Fibroblast of peridontal ligament (primary cell): ENCODE data around the gene RBM20.

Source experiments
- DNase-seq: peaks from one replicate; pipeline ENCODE4 v3.0.0-alpha.2; 2010; ENCODE audit errors: extremely low read depth

Gene RBM20

DNA sequence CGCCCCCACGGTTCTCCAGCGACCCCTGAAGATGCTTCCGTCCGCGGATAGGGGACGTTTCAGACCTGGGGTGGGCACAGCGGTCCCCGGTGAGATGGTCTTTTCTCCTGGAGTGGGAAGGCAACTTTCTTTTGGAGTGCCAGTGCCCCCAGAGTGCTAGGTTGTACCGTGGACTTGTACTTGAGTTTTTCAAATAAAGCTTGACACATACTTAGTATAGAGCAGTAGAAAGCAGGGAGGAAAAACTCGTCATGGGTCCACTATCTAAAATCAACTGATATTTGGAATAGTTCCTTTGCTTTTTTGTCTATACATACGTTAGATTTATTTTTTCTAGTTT is 28.4 kb downstream of the RBM20 start:
- no peak for DNase-seq

- DNase-seq, result no peak
Measured at GRCh38 chr10:110676016-110676415, 31.9 kb downstream of the RBM20 start.

GRCh38 chr10:110679486-110680272 is 35.5 kb downstream of the RBM20 start:
- DNase-seq, result no peak

DNA sequence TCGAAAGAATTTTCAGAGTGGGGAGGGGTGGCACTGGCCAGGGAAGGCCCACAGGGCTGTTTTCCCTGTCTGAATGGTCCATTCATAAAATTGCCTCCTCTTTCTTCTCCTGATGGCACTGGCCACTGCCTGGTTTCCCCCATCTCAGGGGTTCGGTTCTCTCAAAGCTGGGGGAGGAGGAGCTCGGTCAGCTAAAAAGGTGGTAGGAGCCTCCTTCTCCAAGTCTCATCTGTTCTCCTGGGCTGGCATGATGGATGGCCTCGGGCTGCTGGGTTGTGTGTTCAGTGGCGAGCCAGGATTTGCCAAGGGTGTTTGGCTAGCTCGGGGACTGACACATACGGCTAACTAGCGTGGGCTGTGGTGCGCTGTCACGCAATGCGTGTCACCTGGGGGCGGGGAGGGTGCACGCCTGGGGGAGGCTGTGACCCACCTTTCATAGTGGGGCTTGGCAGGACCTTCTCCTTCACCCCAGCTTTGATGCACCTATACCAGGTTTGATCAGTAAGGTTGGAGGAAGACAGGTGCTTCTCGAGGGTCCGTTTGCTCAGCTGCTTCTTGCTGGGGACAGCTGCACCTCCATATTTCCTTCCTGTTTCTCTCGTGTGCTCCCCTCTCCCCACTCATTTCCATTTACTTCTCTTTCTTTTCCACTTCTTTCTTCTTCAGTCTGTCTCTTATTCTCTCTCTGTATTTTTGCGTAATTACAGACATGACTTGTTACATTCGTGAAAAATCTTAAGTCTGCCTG is 36.3 kb downstream of the RBM20 start:
- no peak for DNase-seq

- peak; percentile 17 for DNase-seq
Measured at GRCh38 chr10:110681023-110681681, 37.0 kb downstream of the RBM20 start.

DNA sequence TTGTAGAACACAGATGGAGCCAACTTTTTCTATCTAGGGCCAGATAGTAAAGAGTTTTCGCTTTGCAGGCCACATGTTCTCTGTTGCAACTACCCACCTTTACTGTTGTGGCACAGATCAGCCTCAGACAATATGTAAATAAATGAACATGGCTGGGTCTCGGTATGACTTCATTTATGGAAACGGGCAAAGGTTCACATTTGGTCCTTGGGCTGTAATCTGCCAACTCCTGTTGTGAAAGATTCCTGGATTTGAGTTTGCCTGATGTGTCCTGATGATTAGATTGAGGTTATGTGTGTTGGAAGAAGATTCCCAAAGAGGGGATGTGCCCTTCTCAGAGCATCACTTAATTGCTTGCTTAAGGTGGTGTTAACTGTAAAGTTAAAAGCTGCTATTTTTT is 38.2 kb downstream of the RBM20 start:
- no peak for DNase-seq

- no peak for DNase-seq
Measured at GRCh38 chr10:110684800-110685446, 40.8 kb downstream of the RBM20 start.

GRCh38 chr10:110686047-110686446 is 41.9 kb downstream of the RBM20 start:
- DNase-seq, result no peak

- DNase-seq, result peak; percentile 10
Measured at GRCh38 chr10:110686949-110687348, 42.8 kb downstream of the RBM20 start.

DNA sequence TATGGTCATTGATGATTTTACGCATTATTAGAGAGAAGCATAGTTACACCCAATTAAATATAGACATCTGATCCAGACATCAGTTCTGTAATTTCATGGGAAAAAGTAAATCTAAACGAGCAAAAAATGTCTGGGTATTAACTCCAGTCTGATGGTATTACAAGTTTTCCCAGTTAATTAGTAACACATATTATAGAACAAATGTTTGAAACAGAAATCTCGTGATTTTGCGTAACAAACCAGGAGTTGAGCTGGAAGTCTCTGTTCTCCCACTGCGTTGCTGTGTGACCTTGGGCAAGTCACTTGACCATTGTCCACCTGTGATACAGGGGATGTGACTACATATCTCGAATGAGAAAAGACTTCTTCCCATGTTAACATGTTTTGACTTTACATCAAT is 43.3 kb downstream of the RBM20 start:
- DNase-seq, result no peak

DNA sequence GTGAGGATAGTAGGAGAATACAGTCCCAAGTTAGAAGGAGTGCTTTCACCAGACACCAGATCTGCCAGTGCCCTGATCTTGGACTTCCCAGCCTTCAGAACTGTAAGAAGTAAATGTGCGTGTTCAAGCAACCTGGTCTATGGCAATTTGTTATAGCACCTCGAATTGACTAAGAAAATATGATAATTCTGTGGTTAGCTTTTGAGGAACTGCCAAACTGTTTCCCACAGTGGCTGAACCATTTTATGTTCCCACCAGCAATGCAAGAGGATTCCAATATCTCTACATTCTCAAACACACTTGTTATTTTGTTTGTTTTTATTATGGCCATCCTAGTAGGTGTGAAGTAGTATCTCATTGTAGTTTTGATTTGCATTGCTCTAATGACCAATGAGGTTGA is 47.0 kb downstream of the RBM20 start:
- DNase-seq, result no peak

DNA sequence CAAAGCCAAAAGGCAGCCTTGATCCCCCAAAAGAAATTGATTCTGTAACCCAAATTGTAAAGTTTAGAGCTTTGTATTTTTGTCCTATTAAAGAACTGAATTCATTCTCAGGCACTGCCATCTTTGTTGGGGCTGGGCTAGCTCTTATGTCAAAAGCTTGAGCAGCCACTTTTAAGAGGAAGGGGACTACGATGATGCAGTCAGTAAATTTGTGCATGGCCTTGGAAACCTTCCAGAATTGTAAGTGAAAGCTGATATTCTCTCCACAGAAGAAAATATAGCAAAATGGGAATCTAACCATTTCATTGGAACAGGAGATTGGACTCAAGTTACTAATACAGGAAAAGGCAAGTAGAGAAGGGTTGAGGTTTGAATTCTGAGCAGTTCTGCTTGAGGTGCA is 50.1 kb downstream of the RBM20 start:
- DNase-seq, result no peak

- no peak for DNase-seq
Measured at GRCh38 chr10:110694820-110695538, 50.8 kb downstream of the RBM20 start.

DNA sequence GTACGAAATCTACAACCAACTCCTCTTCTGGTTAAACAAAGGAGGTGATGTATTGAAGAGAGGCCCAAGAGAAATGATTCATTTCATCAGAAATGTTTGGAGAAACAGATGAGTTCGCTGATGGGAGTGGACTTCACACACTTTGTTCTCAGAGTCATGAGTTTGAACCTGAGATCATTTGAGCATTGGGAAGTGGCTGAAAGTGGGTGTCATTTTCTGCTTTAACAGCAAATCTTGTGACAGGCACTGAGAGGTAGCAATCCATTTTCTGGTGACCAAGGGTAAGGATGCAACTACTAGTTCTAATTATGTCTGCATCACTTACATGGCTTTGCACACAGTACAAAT is 51.4 kb downstream of the RBM20 start:
- DNase-seq, result no peak

- DNase-seq, result no peak
Measured at GRCh38 chr10:110696436-110696835, 52.3 kb downstream of the RBM20 start.

GRCh38 chr10:110698340-110698739 is 54.2 kb downstream of the RBM20 start:
- no peak for DNase-seq

DNA sequence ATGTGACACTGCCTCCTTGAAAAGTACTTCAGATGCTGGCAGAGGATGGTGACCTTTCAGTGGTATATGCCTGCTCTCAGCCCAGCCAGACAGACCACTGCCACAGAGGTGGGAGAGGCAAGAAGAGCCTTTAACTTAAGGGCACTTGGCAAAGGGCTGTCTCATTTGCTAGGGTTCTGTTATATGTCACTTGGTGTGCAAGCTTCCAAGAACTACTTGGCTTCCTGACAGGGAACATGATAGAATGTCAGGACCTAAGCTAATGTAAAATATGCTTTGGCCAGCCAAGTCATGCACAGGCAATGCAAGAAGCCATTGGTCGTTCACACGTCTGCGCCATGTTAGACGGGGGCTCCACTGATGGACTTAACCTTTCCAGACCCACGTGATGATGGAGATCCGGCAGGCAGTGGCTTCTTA is 54.7 kb downstream of the RBM20 start:
- DNase-seq, result no peak

- no peak for DNase-seq
Measured at GRCh38 chr10:110699859-110700468, 55.8 kb downstream of the RBM20 start.

- DNase-seq, result no peak
Measured at GRCh38 chr10:110700947-110701616, 56.9 kb downstream of the RBM20 start.

GRCh38 chr10:110701617-110701971 is 57.5 kb downstream of the RBM20 start:
- DNase-seq, result no peak

DNA sequence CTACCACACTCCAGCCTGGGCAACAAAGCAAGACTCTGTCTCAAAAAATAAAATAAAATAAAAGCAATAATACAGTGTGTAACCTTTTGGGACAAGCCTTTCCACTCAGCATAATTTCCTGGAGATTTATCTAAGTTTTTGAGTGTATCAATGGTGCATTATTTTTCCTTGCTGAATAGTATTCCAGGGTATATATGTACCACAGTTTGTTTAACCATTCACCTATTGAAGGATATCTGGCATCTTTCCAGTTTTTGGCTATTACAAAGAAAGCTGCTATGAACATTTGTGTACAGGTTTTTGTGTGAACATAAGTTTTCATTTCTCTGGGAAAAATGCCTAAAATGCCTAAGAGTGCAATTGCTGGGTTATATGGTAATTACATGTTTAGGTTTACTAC is 59.9 kb downstream of the RBM20 start:
- no peak for DNase-seq
